DMS153 (cell line): ENCODE measurements around the gene ZNF516.
A peak's percentile ranks its signal among the peaks of the same experiment; 100 is the strongest.
"Not testable (repeated sequence)": the region's sequence is repeated elsewhere in the genome, so short reads cannot be mapped to it uniquely, and the experiment has no call there.

ENCODE experiments used
- DNase-seq: peaks from one replicate; lab custom pipeline; 2025; lab: John Stamatoyannopoulos, UW

ZNF516 gene

GRCh38 chr18:76495006-76495370 lies at the start of gene ZNF516:
Gene ZNF516 (minus strand): TSS chr18:76495242. CDS start chr18:76443054, 52,188 bp downstream.
- DNase-seq, result no peak

DNA sequence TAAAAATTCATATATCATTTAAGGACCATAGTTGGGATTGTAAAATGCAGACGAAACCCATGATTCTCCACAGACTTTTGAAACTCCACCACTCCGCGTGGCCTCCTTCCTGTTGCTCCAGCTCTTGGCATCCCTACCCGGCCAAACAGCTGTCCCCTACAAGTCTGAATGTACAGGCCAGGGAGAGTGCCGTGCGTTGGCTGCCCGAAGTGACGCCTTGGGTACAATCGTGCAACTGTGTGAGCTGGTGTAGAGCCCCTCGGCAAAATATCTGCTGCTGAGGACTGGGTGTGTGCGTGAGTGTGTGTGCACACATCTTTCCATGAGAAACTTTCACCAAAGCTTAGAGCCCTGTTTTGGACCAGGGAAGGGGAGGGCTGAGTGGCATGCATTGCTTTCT lies 43.8 kb upstream of the ZNF516 start:
- DNase-seq, result no peak

- no peak for DNase-seq
These were observed 42.6 kb upstream of the ZNF516 start for GRCh38 chr18:76537621-76538020.

DNA sequence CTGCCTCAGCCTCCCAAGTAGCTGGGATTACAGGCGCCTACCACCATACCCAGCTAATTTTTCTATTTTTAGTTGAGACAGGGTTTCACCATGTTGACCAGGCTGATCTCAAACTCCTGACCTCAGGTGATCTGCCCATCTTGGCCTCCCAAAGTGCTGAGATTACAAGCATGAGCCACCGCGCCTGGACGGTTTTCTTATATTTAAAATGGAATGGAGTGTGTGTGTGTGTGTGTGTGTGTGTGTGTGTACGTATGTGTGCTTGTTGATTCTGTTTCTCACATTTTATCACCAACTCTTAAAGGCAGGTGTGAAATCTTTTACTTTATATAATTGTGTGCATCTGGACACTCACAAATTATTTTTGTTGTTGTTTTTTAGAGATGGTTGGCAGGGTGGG lies 41.6 kb upstream of the ZNF516 start:
- DNase-seq, result not testable (repeated sequence)

DNA sequence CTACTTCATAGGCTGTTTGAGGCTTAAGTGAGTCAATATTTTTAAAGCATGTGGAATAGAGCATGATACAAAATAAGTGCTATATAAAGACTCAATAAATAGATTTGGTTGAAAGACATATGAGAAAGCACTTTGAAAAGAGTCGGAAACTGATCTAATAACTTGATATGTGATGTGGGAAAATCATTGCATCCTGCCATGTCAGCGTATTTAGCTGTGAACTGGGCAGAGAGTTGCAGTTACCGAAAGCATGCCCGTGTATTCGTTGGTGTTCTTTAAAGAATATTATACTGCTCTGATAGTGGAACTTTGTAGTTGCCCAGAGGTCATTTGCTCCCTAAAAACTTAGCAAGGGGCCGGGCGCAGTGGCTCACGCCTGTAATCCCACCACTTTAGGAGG lies 37.8 kb upstream of the ZNF516 start:
- no peak for DNase-seq

GRCh38 chr18:76530846-76531245 lies 35.8 kb upstream of the ZNF516 start:
- no peak for DNase-seq

DNA sequence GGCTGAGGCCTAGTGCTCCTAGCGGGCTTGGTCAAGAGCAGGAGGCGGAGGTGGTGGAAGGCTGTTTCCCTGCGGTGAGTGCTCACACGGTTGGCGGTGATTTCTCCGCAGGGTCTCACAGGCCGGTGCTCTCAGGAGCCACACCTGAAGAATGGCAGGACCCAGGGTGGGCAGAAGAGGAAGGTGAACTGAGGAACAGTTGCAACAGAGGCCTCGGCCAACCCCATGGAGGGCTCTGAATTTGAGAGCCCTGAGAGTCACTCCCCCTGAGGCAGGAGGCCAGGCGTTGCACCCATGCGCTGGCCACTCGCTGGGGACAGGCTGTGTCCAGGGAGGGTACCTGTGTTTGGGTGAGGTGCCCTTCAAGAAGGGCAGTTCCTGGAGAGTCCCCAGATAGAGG lies 35.3 kb upstream of the ZNF516 start:
- DNase-seq, result no peak

DNA sequence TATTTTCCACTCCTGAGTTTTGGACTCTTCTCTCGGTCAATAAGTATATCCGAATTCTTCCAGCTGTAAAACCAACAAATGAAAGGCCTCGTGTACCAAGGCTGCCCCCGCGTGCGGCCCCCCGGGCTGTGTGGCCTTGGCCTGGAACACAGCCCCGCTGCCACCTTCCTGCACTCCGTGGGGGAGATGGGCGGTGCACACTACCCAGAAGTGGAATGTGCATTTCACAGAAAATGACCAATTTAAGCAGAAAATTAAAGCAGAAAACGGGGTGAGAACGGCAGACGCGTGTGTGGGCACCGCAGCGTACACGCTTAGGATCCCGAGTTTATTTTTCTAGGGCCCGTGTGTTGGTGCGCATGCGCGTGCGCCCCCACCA lies 34.4 kb upstream of the ZNF516 start:
- DNase-seq, result no peak

DNA sequence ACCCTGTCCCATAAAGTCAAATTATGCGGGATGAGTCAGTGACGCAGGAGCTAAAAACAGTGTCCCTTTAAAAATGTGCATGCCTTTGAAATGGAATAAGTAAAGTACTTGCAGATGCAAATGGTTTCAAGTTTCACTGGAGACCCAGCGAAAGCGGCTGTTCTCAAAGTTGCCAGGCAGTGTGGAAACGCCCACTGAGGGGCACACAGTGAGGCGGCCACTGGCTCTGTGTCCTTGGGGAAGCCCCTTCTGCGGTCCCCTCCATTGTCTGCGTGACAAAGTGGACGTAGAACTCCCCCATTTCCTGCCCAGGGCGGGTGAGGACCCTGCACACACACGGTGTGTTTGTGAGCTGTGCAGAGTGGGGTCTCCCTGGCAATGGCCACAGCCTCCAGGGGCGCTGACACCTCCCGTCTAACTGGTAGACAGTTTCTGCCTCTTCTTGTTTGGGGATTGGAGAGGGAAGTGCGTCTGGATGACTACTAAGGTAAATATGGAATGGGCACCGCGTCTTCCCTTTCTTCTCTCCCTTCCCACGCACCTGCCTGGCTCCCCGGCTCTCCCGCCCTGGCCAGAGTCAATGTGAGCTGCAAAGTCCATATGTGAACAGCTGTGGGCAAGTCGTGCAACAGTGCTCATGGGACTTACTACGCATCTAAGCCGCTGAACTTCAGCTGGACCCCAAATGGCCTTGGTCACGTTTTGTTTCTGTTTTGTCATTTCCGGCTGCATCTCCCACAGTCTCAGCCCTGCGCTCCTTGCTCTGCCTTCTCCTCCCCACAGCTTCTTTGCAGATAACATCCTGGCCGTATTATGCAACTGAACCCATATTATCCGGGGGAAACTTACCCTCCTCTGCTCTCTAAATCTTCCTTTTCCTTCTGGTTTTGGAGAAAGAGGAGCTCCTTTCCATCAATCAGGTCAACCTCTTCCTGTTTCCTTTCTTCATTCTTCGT lies 33.7 kb upstream of the ZNF516 start:
- peak; percentile 40 for DNase-seq

DNA sequence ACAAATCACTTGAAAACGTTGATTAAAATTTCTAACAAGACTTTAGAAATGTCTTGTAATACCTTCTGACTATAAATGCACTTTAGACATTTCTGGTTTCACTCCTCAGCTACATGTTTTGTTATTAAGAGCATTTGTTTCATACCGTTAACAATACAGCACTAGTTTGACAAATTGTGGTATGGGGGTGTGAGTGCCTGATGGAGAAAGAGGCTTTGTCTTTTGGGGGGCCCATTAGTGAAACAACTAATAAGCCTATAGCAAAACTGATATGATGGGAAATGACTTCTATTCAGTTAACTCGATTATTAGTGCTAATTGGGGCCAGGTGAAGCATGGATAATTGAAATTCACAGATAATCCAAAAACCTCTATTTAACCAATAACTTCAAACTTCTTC lies 30.9 kb upstream of the ZNF516 start:
- no peak for DNase-seq

GRCh38 chr18:76524900-76525698 lies 30.1 kb upstream of the ZNF516 start:
- peak; percentile 98 for DNase-seq

GRCh38 chr18:76524477-76524876 lies 29.4 kb upstream of the ZNF516 start:
- no peak for DNase-seq

DNA sequence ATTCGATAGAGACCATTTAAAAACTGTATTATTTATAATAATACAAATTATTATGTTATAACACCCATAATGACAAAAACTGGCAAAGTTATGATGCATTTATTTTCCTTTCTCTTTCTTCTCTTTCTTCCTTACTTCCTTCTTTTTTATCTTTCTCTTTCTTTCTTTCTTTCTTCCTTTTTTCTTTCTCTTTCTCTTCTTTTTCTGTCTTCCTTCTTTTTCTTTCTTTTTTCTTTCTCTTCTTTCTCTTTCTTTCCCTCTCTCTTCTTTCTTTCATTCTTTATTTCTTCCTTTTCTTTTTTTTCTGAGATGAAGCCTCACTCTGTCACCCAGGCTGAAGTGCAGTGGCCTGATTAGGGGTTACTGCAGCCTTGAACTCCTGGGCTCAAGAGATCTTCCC lies 27.5 kb upstream of the ZNF516 start:
- DNase-seq, result no peak

- peak; percentile 32 for DNase-seq
These were observed 27.1 kb upstream of the ZNF516 start for GRCh38 chr18:76522122-76522503.

- peak; percentile 21 for DNase-seq
These were observed 26.5 kb upstream of the ZNF516 start for GRCh38 chr18:76521417-76522121.

GRCh38 chr18:76518860-76519538 lies 24.0 kb upstream of the ZNF516 start:
- peak; percentile 24 for DNase-seq

DNA sequence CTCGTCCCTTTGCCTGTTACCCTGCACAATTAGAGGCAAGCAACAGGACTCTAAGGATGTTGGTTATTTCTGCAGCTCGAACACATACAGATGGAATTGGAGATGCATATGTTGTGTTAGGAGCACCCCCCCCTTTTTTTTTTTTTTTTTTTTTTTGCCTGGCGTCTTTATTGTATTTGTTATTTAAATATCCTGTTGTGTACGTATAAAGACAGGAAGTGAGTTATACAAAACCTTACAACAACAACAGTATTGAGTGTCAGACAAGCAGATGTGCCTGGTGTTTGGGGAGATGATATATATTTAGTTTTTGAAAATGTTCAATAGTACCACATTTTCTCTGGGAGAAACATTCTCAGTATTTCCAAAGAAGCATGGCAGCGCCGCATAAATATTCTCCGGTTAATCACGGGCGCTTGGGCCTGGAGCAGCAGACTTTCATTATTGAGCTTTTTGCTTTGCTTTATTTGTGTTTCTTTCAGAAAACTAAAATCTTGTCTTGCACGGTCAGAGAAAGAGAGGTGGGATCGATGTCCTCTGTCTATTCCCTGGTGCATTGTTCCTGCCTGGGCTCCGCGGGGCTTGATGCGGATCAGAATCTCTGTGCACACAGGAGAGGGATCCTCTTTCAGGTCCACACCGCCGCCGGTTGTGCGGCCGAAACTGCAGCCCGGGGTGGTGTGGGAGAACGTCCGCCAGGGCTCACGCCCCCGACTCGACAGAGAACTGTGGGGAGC lies 23.2 kb upstream of the ZNF516 start:
- DNase-seq, result peak; percentile 49

- no peak for DNase-seq
These were observed 20.5 kb upstream of the ZNF516 start for GRCh38 chr18:76515576-76515975.

GRCh38 chr18:76514573-76514972 lies 19.5 kb upstream of the ZNF516 start:
- no peak for DNase-seq

- DNase-seq, result no peak
These were observed 12.9 kb upstream of the ZNF516 start for GRCh38 chr18:76507830-76508385.
